H1 (cell line): ENCODE data around the gene SLC35G6. TPM values are rescaled to one million over a fixed set of nuclear protein-coding genes. Genes with fewer than 3 reads are reported as not detected.

Experiments
- CTCF ChIA-PET: fragments of 300-600 bp; sonication (Branson Sonifier 250); formaldehyde crosslinking; loops from one replicate; lab custom pipeline; 2021; ENCODE audit not compliant: partially characterized antibody; lab: Charles Lee
- POLR2A ChIA-PET: fragments of 300-600 bp; sonication (Branson Sonifier 250); formaldehyde crosslinking; loops from one replicate; lab custom pipeline; 2021; ENCODE audit warnings: inconsistent platforms; ENCODE audit not compliant: partially characterized antibody; lab: Charles Lee
- DNase-seq, 2 experiments: peaks; one replicate each; pipeline versions ENCODE4 v3.0.0 to v3.0.0-alpha.2; 2010 to 2022; ENCODE audit warnings: low spot score in 2 of 2, low read depth in 1 of 2, mixed read lengths in 1 of 2
- FAIRE-seq: peaks from 2 replicates; lab custom pipeline; 2011; peaks lifted over from hg19 to GRCh38; lab: Jason Lieb, UNC
- H2AFZ ChIP-seq: 2 replicates; pipeline ENCODE4 v1.8.1; 2012; ENCODE audit warnings: low read length, inconsistent platforms
- H2AK5ac ChIP-seq: 2 replicates; pipeline ENCODE4 v1.6.1; 2013; ENCODE audit warnings: low read depth, low read length
- H2BK120ac ChIP-seq: replicated peaks from 2 replicates; pipeline ENCODE3; 2013; ENCODE audit warnings: low read depth, low read length, inconsistent platforms
- H2BK12ac ChIP-seq: 2 replicates; pipeline ENCODE4 v1.6.1; 2013; ENCODE audit warnings: low read depth, low read length
- H2BK15ac ChIP-seq: 2 replicates; pipeline ENCODE4 v1.6.1; 2013; ENCODE audit warnings: low read length
- H2BK20ac ChIP-seq: 2 replicates; pipeline ENCODE4 v1.6.1; 2013; ENCODE audit warnings: low read length
- H2BK5ac ChIP-seq: 2 replicates; pipeline ENCODE4 v1.6.1; 2013; ENCODE audit warnings: low read depth, low read length
- H3K14ac ChIP-seq: 2 replicates; pipeline ENCODE4 v1.6.1; 2013; ENCODE audit warnings: inconsistent platforms; ENCODE audit not compliant: insufficient read length
- H3K18ac ChIP-seq: 2 replicates; pipeline ENCODE4 v1.6.1; 2013; ENCODE audit warnings: low read length; ENCODE audit errors: extremely low read depth
- H3K23ac ChIP-seq: 2 replicates; pipeline ENCODE4 v1.6.1; 2013; ENCODE audit warnings: inconsistent platforms; ENCODE audit not compliant: insufficient read length
- H3K23me2 ChIP-seq: 2 replicates; pipeline ENCODE4 v1.6.1; 2013; ENCODE audit warnings: low read depth, low read length
- H3K27ac ChIP-seq: 2 replicates; pipeline ENCODE4 v1.6.1; 2011; ENCODE audit warnings: low read depth, low read length, inconsistent platforms
- H3K27me3 ChIP-seq, 4 experiments: replicated peaks in 1 of 4; 1 replicate in 1 of 4; 2 replicates in 3 of 4; pipeline versions ENCODE4 v1.6.1 to v1.8.1; 2011 to 2013; ENCODE audit warnings: low read length in 3 of 4, mild to moderate bottlenecking in 3 of 4, inconsistent platforms in 2 of 4, mixed read lengths in 2 of 4, moderate library complexity in 1 of 4; ENCODE audit not compliant: control insufficient read depth in 3 of 4, insufficient read depth in 3 of 4; ENCODE audit errors: extremely low read depth in 1 of 4
- H3K36me3 ChIP-seq, 4 experiments: 2 replicates each; pipeline versions ENCODE4 v1.6.1 to v1.8.1; 2011 to 2013; ENCODE audit warnings: mild to moderate bottlenecking in 4 of 4, low read length in 3 of 4, moderate library complexity in 2 of 4, control low read depth in 1 of 4, inconsistent platforms in 1 of 4; ENCODE audit not compliant: insufficient read depth in 4 of 4, control insufficient read depth in 2 of 4
- H3K4ac ChIP-seq: replicated peaks from 2 replicates; pipeline ENCODE3; 2013; ENCODE audit warnings: low read length, low read depth, mixed read lengths, inconsistent platforms; ENCODE audit not compliant: insufficient read length
- H3K4me1 ChIP-seq, 4 experiments: replicated peaks in 1 of 4; 1 replicate in 1 of 4; 2 replicates in 3 of 4; pipeline versions ENCODE4 v1.6.1 to v1.8.1; 2011 to 2013; ENCODE audit warnings: low read length in 3 of 4, inconsistent platforms in 2 of 4, mixed read lengths in 1 of 4; ENCODE audit not compliant: insufficient read depth in 4 of 4, control insufficient read depth in 3 of 4
- H3K4me2 ChIP-seq, 2 experiments: 2 replicates each; pipeline versions ENCODE4 v1.6.1 to v1.8.1; 2011 to 2013; ENCODE audit warnings: low read depth in 2 of 2, low read length in 2 of 2, control low read depth in 1 of 2, inconsistent platforms in 1 of 2, mild to moderate bottlenecking in 1 of 2; ENCODE audit not compliant: insufficient read depth in 1 of 2
- H3K4me3 ChIP-seq, 4 experiments: fragments of 200-600, 300-600 bp in 1 of 4; sonication (generic), shearing (Covaris generic), sonication (Bioruptor Twin) in 1 of 4; 2 replicates each; pipeline versions ENCODE4 v1.5.1 to v1.8.1; 2011 to 2016; ENCODE audit warnings: low read length in 4 of 4, low read depth in 3 of 4, control low read depth in 2 of 4, inconsistent platforms in 2 of 4, mild to moderate bottlenecking in 2 of 4, mixed read lengths in 1 of 4, moderate library complexity in 1 of 4; ENCODE audit not compliant: insufficient read depth in 2 of 4; ENCODE audit errors: extremely low read depth in 1 of 4
- H3K56ac ChIP-seq: replicated peaks from 2 replicates; pipeline ENCODE3; 2013; ENCODE audit warnings: low read depth, mild to moderate bottlenecking, mixed read lengths, low read length, inconsistent platforms; ENCODE audit not compliant: insufficient read length
- H3K79me1 ChIP-seq: 2 replicates; pipeline ENCODE4 v1.6.1; 2013; ENCODE audit warnings: low read depth, low read length, control low read depth
- H3K79me2 ChIP-seq, 2 experiments: 2 replicates each; pipeline versions ENCODE4 v1.6.1 to v1.8.1; 2012 to 2013; ENCODE audit warnings: low read length in 2 of 2, mild to moderate bottlenecking in 2 of 2, inconsistent platforms in 1 of 2; ENCODE audit not compliant: insufficient read depth in 2 of 2, control insufficient read depth in 1 of 2
- H3K9ac ChIP-seq, 4 experiments: replicated peaks in 1 of 4; 1 replicate in 1 of 4; 2 replicates in 3 of 4; pipeline versions ENCODE4 v1.6.1 to v1.8.1; 2011 to 2013; ENCODE audit warnings: low read depth in 3 of 4, low read length in 3 of 4, control low read depth in 2 of 4, mild to moderate bottlenecking in 2 of 4, moderate library complexity in 2 of 4, inconsistent platforms in 1 of 4; ENCODE audit errors: extremely low read depth in 1 of 4
- H3K9me3 ChIP-seq, 2 experiments: 2 replicates each; pipeline versions ENCODE4 v1.6.1 to v1.8.1; 2012 to 2013; ENCODE audit warnings: mild to moderate bottlenecking in 2 of 2, moderate library complexity in 2 of 2, control low read depth in 1 of 2, inconsistent platforms in 1 of 2, low read depth in 1 of 2, low read length in 1 of 2, mixed read lengths in 1 of 2; ENCODE audit not compliant: insufficient read depth in 2 of 2
- H4K20me1 ChIP-seq, 2 experiments: replicated peaks in 1 of 2; 2 replicates each; pipeline versions ENCODE3 to v1.8.1; 2011 to 2013; ENCODE audit warnings: inconsistent platforms in 2 of 2, low read length in 2 of 2, mild to moderate bottlenecking in 1 of 2; ENCODE audit not compliant: insufficient read depth in 2 of 2, control insufficient read depth in 1 of 2
- H4K5ac ChIP-seq: 2 replicates; pipeline ENCODE4 v1.6.1; 2013; ENCODE audit warnings: low read length, low read depth, mixed read lengths, inconsistent platforms; ENCODE audit not compliant: insufficient read length
- H4K8ac ChIP-seq: 2 replicates; pipeline ENCODE4 v1.8.0; 2013; ENCODE audit warnings: mild to moderate bottlenecking, moderate library complexity, low read length, inconsistent platforms; ENCODE audit not compliant: insufficient read depth; ENCODE audit errors: extremely low read depth
- H4K91ac ChIP-seq: replicated peaks from 2 replicates; pipeline ENCODE3; 2013; ENCODE audit warnings: low read length, mixed read lengths, inconsistent platforms; ENCODE audit not compliant: insufficient read length
- CBX8 ChIP-seq: fragments of 300-800, 300-1000 bp; sonication (generic); IDR thresholded peaks from 2 replicates; pipeline ENCODE4 v1.7.1; 2016; ENCODE audit warnings: low read depth, low read length, borderline replicate concordance
- FOSL1 ChIP-seq: IDR thresholded peaks from 2 replicates; pipeline ENCODE4 v1.6.1; 2011; ENCODE audit warnings: mild to moderate bottlenecking, low read depth, low read length, moderate library complexity; ENCODE audit not compliant: insufficient read depth
- GABPA ChIP-seq: IDR thresholded peaks from 2 replicates; pipeline ENCODE4 v1.6.1; 2011; ENCODE audit warnings: mild to moderate bottlenecking, low read length, moderate library complexity, borderline replicate concordance; ENCODE audit not compliant: insufficient read depth
- GTF2F1 ChIP-seq: IDR thresholded peaks from 2 replicates; pipeline ENCODE4 v1.6.1; 2012; ENCODE audit warnings: low read depth, low read length, improper control_type of control experiment, borderline replicate concordance
- HDAC6 ChIP-seq: IDR thresholded peaks from one replicate; pipeline ENCODE4 v1.7.1; 2012; ENCODE audit warnings: low read depth, mild to moderate bottlenecking, inconsistent platforms, low read length, moderate library complexity
- KDM4A ChIP-seq: IDR thresholded peaks from one replicate; pipeline ENCODE4 v1.7.1; 2012; ENCODE audit warnings: low read depth, mild to moderate bottlenecking, moderate library complexity, low read length, inconsistent platforms; ENCODE audit not compliant: severe bottlenecking
- NRF1 ChIP-seq: IDR thresholded peaks from 2 replicates; pipeline ENCODE4 v1.6.1; 2011; ENCODE audit warnings: mild to moderate bottlenecking, low read depth, low read length, improper control_type of control experiment
- SP2 ChIP-seq: IDR thresholded peaks from 2 replicates; pipeline ENCODE4 v1.6.1; 2012; ENCODE audit warnings: mild to moderate bottlenecking, low read length, inconsistent platforms
- SRF ChIP-seq: IDR thresholded peaks from 2 replicates; pipeline ENCODE4 v1.6.1; 2011; ENCODE audit warnings: mild to moderate bottlenecking, low read depth, low read length, moderate library complexity
- SUZ12 ChIP-seq: fragments of 200-600 bp; sonication (generic); IDR thresholded peaks from 2 replicates; pipeline ENCODE4 v1.6.1; 2012; ENCODE audit warnings: mild to moderate bottlenecking, inconsistent platforms, low read length, moderate library complexity, mixed read lengths
- TAF1 ChIP-seq: IDR thresholded peaks from 2 replicates; pipeline ENCODE4 v1.6.1; 2011; ENCODE audit warnings: mild to moderate bottlenecking, low read depth, low read length
- TBP ChIP-seq: IDR thresholded peaks from 2 replicates; pipeline ENCODE4 v1.6.1; 2011; ENCODE audit warnings: low read depth, low read length, improper control_type of control experiment
- YY1 ChIP-seq: IDR thresholded peaks from 2 replicates; pipeline ENCODE4 v1.6.1; 2011; ENCODE audit warnings: low read depth, mild to moderate bottlenecking, low read length
- WGBS, 2 experiments: shearing (Covaris generic) in 1 of 2; methylation state at CpG; one replicate each; pipeline versions ENCODE4 v1.1.6 to v1.1.7; 2013 to 2015; ENCODE audit warnings: low lambda C conversion rate in 2 of 2, mixed read lengths in 2 of 2, inconsistent platforms in 1 of 2, low coverage in 1 of 2, missing lambda C conversion rate in 1 of 2; ENCODE audit not compliant: insufficient replicate concordance in 2 of 2, insufficient coverage in 1 of 2, insufficient read length in 1 of 2; ENCODE audit errors: extremely low coverage in 1 of 2, missing lambda C conversion rate in 1 of 2; 5-methylcytosine and 5-hydroxymethylcytosine counted together
- polyA plus RNA-seq, 7 experiments: library from polyadenylated mRNA; depleted of rRNA in 3 of 7; stranded (reverse) in 5 of 7; unstranded in 2 of 7; fragments of >200 nt in 5 of 7; fragments of 200-250 nt in 2 of 7; gene quantifications; 1 replicate in 5 of 7; 2 replicates in 1 of 7; 4 replicates in 1 of 7; pipeline versions ENCODE4 v1.2.1 to v1.2.3, GENCODE V29; 2011 to 2013; ENCODE audit warnings: missing spikeins in 2 of 7, mixed read lengths in 2 of 7
- total RNA-seq: library from RNA; stranded (reverse); fragmentation: NEBNext Ultra II Directional; extraction: Animal tissue kit (Norgen Biotek cat#: 25700); gene quantifications from 2 replicates; pipeline ENCODE4 v1.2.1, GENCODE V29; 2021

Gene SLC35G6
- total and polyA plus RNA-seq, 2 of the 8 experiments (the other 6 are each of a cell fraction or from before 2014, with no cell fraction given) = 0.05 TPM; not detected in 1

DNA sequence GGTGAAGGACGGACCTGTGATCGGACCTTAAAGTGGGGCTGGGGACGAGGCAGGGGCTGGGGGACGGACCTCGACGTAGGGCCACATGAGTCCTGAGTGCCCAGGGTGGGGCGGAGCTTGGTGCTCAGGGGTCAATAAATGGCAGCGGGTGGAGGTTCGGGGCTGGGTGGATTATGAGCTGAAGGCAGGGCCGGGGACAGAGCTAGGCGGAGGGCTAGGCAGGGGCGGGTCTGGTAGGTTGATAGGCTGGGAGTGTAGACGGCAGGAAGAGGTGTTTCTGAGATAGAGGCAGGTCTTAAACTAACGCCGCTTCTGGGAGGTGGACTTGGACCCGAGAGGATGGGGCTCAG, 35.7 kb upstream of the SLC35G6 start:
- Histone ChIP-seq H3K79me2 (no peaks in the 10 kb centered on the region), H2BK120ac (no peak overlapping the region), H3K27me3 (peaks cover 0 to 8% (median 6%) of the 10 kb centered on the region in 4 experiments; a peak in 6 of 7 replicates), H3K23ac (no peak overlapping the region), H3K4me2 (peak overlapping the region; percentile 71 to 77), H2AK5ac (no peak overlapping the region), H3K79me1 (no peaks in the 10 kb centered on the region), H2BK12ac (peak overlapping the region; percentile 84; the same call in 1 of the 2 replicates), H3K18ac (peak overlapping the region; percentile 99), H4K91ac (peak overlapping the region; percentile 97), H4K5ac (peak overlapping the region; percentile 96), H4K20me1 (no peaks in the 10 kb centered on the region), H4K8ac (no peak overlapping the region), H3K23me2 (peaks cover 10% of the 10 kb centered on the region; the same call in 1 of the 2 replicates), H3K4me3 (peak overlapping the region; percentile 39 to 73 (median 66)), H3K9ac (peak overlapping the region in 3 of 4 experiments; percentile 9 to 72 (median 29); a peak in 3 of 7 replicates), H2BK5ac (peak overlapping the region; percentile 90; the same call in 1 of the 2 replicates), H3K9me3 (no peaks in the 10 kb centered on the region), H3K56ac (peak overlapping the region; percentile 64), H3K4me1 (peaks cover 3 to 17% (median 13%) of the 10 kb centered on the region in 4 experiments), H2AFZ (no peak overlapping the region; the same call in 1 of the 2 replicates), H2BK20ac (peak overlapping the region; percentile 48; the same call in 1 of the 2 replicates), H3K36me3 (no peaks in the 10 kb centered on the region; a peak in 1 of 8 replicates), H3K4ac (no peak overlapping the region), H3K27ac (peak overlapping the region; percentile 47; the same call in 1 of the 2 replicates), H2BK15ac (0 out of 2 replicates have a peak overlapping the region, but pooled peaks have one; percentile 72), H3K14ac (no peak overlapping the region)
- CTCF ChIA-PET = interaction anchor here (0.6 to 5.4 kb wide), 14 partner anchors 8 to 138 kb away, joined by 3 to 26 read pairs (median 3); partner anchors contain the start of genes TMEM102 and TMEM95
- FAIRE-seq (peak; percentile 60), DNase-seq (peak in 1 of 2 experiments; percentile 80)
- POLR2A ChIA-PET = interaction anchor here (0.7 to 15.5 kb wide), 8 partner anchors 9 to 116 kb away, joined by 3 to 339 read pairs (median 8); partner anchors contain the start of genes NEURL4, POLR2A, SLC35G6 and TMEM102
- 5% methylated on average over 12 of the region's 16 CpGs; no CpG with 5 or more reads in 1 of the 2 experiments for WGBS, 2 experiments
- TF ChIP-seq TAF1 (peak; percentile 28; the same call in 1 of the 2 replicates), TBP (0 out of 2 replicates have a peak, but pooled peaks have one; percentile 12), KDM4A (peak; percentile 17), FOSL1 (no peak), CBX8 (no peak), SP2 (no peak), NRF1 (no peak), YY1 (no peak), GTF2F1 (no peak), SUZ12 (no peak), HDAC6 (no peak), SRF (no peak), GABPA (no peak)
